ENCODE results near the gene PTDSS2. TPM values are rescaled to one million over a fixed set of nuclear protein-coding genes. Genes with fewer than 3 reads are reported as not detected.

PTDSS2 gene
- total and polyA plus RNA-seq, 2 of the 13 experiments (the other 11 are each of a cell fraction or from before 2014, with no cell fraction given) = 21.7 to 26.4 TPM

GRCh38 chr11:452916-453527 is 2.9 kb downstream of the PTDSS2 start:
- Histone ChIP-seq H3K9me3 (ENCODE audit: low read length) (no peaks in the 10 kb centered on the region), H3K4me2 (ENCODE audit: low read depth, low read length) (no peak overlapping the region), H4K20me1 (ENCODE audit: insufficient read depth, low read length) (no peaks in the 10 kb centered on the region), H3K79me2 (ENCODE audit: insufficient read depth, low read length) (peaks cover 53% of the 10 kb centered on the region), H3K4me3 (replicated peaks in 1 of 3; ENCODE audit: insufficient read depth in 1 of 3, low read depth in 2 of 3, low read length in 3 of 3) (no peak overlapping the region), H3K27ac (ENCODE audit: extremely low read length, insufficient read depth, low read length) (no peak overlapping the region), H2AFZ (ENCODE audit: low read length) (no peak overlapping the region), H3K4me1 (ENCODE audit: insufficient read depth, low read length) (peaks cover 27% of the 10 kb centered on the region), H3K27me3 (ENCODE audit: control insufficient read depth in 1 of 2, insufficient read depth in 2 of 2, low read length in 2 of 2) (no peaks in the 10 kb centered on the region; a peak in 1 of 5 replicates), H3K36me3 (replicated peaks in 1 of 2; ENCODE audit: control insufficient read depth in 1 of 2, insufficient read depth in 2 of 2, low read length in 2 of 2) (peaks cover 9 to 32% of the 10 kb centered on the region in 2 experiments), H3K9ac (ENCODE audit: insufficient read depth, low read depth, low read length) (no peak overlapping the region)
- BruUV-seq (replicated peaks) = no TSS peak
- ChIA-PET POLR2A (no interaction called here), CTCF (ENCODE audit: low intra/inter-chr PET ratio, low total read pairs) (no interaction called here)
- TF ChIP-seq ZNF138 (CRISPR knock-in tag; IDR thresholded peaks at IDR 0.05; ENCODE audit: low read depth) (no peak), AGO2 (optimal IDR thresholded peaks at IDR 0.05; ENCODE audit: low read depth, low read length) (no peak), ZNF550 (CRISPR knock-in tag; IDR thresholded peaks at IDR 0.05; ENCODE audit: borderline replicate concordance) (no peak), MAF1 (CRISPR knock-in tag; IDR thresholded peaks at IDR 0.05; ENCODE audit: borderline replicate concordance) (no peak), SOX6 (IDR thresholded peaks at IDR 0.05) (no peak), SOX6 (CRISPR knock-in tag; IDR thresholded peaks at IDR 0.05) (no peak), SMC3 (IDR thresholded peaks at IDR 0.05; ENCODE audit: low read length) (no peak), CBX1 (IDR thresholded peaks at IDR 0.05; ENCODE audit: low read depth) (no peak), ZNF343 (CRISPR knock-in tag; IDR thresholded peaks at IDR 0.05) (no peak)
- TF ChIP-seq, protein P1, sequence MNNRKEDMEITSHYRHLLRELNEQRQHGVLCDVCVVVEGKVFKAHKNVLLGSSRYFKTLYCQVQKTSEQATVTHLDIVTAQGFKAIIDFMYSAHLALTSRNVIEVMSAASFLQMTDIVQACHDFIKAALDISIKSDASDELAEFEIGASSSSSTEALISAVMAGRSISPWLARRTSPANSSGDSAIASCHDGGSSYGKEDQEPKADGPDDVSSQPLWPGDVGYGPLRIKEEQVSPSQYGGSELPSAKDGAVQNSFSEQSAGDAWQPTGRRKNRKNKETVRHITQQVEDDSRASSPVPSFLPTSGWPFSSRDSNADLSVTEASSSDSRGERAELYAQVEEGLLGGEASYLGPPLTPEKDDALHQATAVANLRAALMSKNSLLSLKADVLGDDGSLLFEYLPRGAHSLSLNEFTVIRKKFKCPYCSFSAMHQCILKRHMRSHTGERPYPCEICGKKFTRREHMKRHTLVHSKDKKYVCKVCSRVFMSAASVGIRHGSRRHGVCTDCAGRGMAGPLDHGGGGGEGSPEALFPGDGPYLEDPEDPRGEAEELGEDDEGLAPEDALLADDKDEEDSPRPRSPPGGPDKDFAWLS (CRISPR knock-in tag; IDR thresholded peaks at IDR 0.05; ENCODE audit: borderline replicate concordance) = no peak
- TF ChIP-seq, protein P2, sequence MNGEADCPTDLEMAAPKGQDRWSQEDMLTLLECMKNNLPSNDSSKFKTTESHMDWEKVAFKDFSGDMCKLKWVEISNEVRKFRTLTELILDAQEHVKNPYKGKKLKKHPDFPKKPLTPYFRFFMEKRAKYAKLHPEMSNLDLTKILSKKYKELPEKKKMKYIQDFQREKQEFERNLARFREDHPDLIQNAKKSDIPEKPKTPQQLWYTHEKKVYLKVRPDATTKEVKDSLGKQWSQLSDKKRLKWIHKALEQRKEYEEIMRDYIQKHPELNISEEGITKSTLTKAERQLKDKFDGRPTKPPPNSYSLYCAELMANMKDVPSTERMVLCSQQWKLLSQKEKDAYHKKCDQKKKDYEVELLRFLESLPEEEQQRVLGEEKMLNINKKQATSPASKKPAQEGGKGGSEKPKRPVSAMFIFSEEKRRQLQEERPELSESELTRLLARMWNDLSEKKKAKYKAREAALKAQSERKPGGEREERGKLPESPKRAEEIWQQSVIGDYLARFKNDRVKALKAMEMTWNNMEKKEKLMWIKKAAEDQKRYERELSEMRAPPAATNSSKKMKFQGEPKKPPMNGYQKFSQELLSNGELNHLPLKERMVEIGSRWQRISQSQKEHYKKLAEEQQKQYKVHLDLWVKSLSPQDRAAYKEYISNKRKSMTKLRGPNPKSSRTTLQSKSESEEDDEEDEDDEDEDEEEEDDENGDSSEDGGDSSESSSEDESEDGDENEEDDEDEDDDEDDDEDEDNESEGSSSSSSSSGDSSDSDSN (CRISPR knock-in tag; IDR thresholded peaks at IDR 0.05) = no peak
- intact Hi-C loops (cut with micrococcal nuclease; ENCODE audit: unreplicated experiment) (no loop called here), in situ Hi-C loops (cut with HindIII; ENCODE audit: extremely low pct_ligation_motif_present, low pct_unique_long_range_greater_than_20kb) (no loop called here)
- no peak for FAIRE-seq
- ATAC-seq = no peak
- no peak for DNase-seq (ENCODE audit: low spot score)
- WGBS (ENCODE audit: low lambda C conversion rate) = 97% methylated on average over 16 of the region's 19 CpGs
